Peyer's patch (tissue), 4 donors: Measurements from ENCODE around the gene DLGAP1. TPM values are rescaled to one million over a fixed set of nuclear protein-coding genes. Genes with fewer than 3 reads are reported as not detected.

Experiments used
- DNase-seq, 3 donors: peaks; one replicate each; pipeline ENCODE4 v3.0.0-alpha.2; 2017 to 2019
- H3K27ac ChIP-seq, 4 donors: fragments of 200-600 bp; sonication (generic); one replicate each; pipeline ENCODE4 v1.5.1; 2016 to 2019
- H3K27me3 ChIP-seq, 2 donors: fragments of 200-600 bp; sonication (generic); one replicate each; pipeline ENCODE4 v1.5.1; 2019
- H3K36me3 ChIP-seq, 3 donors: fragments of 200-600 bp; sonication (generic); one replicate each; pipeline ENCODE4 v1.5.1; 2016 to 2019
- H3K4me1 ChIP-seq, 4 donors: fragments of 200-600 bp; sonication (generic); one replicate each; pipeline ENCODE4 v1.5.1; 2016 to 2019
- H3K4me3 ChIP-seq, 4 donors: fragments of 200-600 bp; sonication (generic); 1 replicate in 3 of 4; 2 replicates in 1 of 4; pipeline ENCODE4 v1.5.1; 2016 to 2019; ENCODE audit warnings: mild to moderate bottlenecking in 1 of 4
- H3K9me3 ChIP-seq, 4 donors: fragments of 200-600 bp; sonication (generic); one replicate each; pipeline ENCODE4 v1.5.1; 2016 to 2019; ENCODE audit warnings: mild to moderate bottlenecking in 1 of 4
- POLR2A ChIP-seq, 2 donors: fragments of 450-650 bp; IDR thresholded peaks; one replicate each; pipeline ENCODE4 v1.5.1; 2017; ENCODE audit warnings: antibody characterized with exemption in 2 of 2, mild to moderate bottlenecking in 2 of 2, moderate library complexity in 2 of 2
- total RNA-seq, 4 donors: library from RNA; depleted of rRNA; stranded (reverse); fragments of >200 nt; gene quantifications; one replicate each; pipeline ENCODE4 v1.1.0, GENCODE V29; 2016
- TF ChIP-seq, protein P1 (sequence below), 6 experiments: fragments of 450-650 bp in 4 of 6; fragments of 200-600 bp in 2 of 6; sonication (generic) in 1 of 6; IDR thresholded peaks; one replicate each; pipeline ENCODE4 v1.5.1; 2017 to 2019; ENCODE audit warnings: antibody characterized with exemption in 6 of 6, mild to moderate bottlenecking in 3 of 6, moderate library complexity in 1 of 6

The DLGAP1 gene
- total RNA-seq, 4 donors from 2014 or later, result 0.53 to 4.1 (median 2.1) TPM

DNA sequence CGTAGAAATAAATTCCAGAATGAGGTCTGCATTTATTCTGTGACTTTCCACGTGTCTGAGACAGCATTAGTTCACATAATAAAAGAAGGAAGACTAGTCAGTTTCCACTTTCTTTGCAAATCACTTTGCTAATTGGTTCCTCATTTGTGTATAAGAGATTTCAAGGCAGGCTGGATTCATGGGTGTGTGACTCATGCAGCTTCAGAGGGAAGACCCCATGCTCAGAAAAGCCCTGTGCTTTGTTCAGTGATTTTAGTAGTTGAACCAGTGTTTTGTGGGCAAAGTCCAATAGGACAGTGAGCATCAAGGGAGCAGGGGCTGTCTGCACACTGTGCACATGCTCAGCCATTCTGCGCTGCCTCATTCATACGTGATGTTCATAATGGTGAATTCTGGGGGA lies 297.8 kb downstream of the DLGAP1 start:
- H3K9me3 ChIP-seq, result no peaks in the 10 kb centered on the region
- no peak overlapping the region for H3K27ac ChIP-seq
- H3K27me3 ChIP-seq, result no peaks in the 10 kb centered on the region
- H3K4me1 ChIP-seq, result no peaks in the 10 kb centered on the region
- DNase-seq, result no peak
- no peak overlapping the region for H3K4me3 ChIP-seq
- H3K36me3 ChIP-seq, result no peaks in the 10 kb centered on the region
- TF ChIP-seq, protein P1, sequence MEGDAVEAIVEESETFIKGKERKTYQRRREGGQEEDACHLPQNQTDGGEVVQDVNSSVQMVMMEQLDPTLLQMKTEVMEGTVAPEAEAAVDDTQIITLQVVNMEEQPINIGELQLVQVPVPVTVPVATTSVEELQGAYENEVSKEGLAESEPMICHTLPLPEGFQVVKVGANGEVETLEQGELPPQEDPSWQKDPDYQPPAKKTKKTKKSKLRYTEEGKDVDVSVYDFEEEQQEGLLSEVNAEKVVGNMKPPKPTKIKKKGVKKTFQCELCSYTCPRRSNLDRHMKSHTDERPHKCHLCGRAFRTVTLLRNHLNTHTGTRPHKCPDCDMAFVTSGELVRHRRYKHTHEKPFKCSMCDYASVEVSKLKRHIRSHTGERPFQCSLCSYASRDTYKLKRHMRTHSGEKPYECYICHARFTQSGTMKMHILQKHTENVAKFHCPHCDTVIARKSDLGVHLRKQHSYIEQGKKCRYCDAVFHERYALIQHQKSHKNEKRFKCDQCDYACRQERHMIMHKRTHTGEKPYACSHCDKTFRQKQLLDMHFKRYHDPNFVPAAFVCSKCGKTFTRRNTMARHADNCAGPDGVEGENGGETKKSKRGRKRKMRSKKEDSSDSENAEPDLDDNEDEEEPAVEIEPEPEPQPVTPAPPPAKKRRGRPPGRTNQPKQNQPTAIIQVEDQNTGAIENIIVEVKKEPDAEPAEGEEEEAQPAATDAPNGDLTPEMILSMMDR (IDR thresholded peaks at IDR 0.05), result no peak
- no peak for TF ChIP-seq POLR2A (IDR thresholded peaks at IDR 0.05)

DNA sequence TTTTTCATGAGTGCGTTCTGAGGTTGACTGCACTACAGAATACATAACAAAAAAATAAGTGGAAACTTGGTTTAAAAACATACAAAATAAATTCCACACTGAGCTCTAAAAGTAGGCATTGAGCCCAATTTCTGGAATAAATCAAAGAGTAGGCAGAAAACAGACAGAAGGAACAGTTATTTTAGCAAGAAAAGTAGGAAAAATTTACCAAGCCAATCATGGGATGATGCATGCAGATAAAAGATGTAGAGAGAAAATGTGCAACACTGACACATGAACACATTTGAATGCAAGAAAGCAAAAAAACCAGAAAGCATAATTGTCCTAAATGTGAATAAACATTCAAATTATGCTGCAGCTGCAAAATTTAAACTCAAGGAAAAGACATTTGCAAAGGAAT lies 308.3 kb downstream of the DLGAP1 start:
- no peak for DNase-seq
- Histone ChIP-seq H3K36me3 (no peaks in the 10 kb centered on the region), H3K9me3 (no peaks in the 10 kb centered on the region), H3K27ac (no peak overlapping the region), H3K4me3 (no peak overlapping the region), H3K4me1 (no peaks in the 10 kb centered on the region), H3K27me3 (no peaks in the 10 kb centered on the region)
- TF ChIP-seq, protein P1 (IDR thresholded peaks at IDR 0.05), result no peak
- no peak for TF ChIP-seq POLR2A (IDR thresholded peaks at IDR 0.05)

DNA sequence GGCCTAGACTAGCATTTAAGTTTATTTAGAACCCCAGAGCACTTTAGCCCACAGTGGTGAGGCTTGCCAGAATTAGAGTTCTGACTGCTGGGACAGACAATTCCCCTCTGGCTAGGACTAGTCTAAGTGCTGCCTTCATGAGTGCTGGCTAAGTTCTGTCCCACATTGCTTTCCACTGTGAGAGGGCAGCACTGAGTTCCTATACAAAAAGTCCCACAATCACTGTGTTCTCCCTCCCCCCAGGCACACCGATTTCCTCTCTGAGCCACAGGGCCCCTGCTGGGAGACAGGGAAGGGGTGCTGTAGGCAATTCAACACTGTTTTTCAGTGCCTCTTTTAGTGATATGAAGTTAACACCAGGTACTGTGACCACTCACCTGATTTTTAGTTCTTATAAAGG lies 310.9 kb downstream of the DLGAP1 start:
- Histone ChIP-seq H3K9me3 (no peaks in the 10 kb centered on the region), H3K36me3 (no peaks in the 10 kb centered on the region), H3K27ac (no peak overlapping the region), H3K4me3 (no peak overlapping the region), H3K4me1 (no peaks in the 10 kb centered on the region), H3K27me3 (no peaks in the 10 kb centered on the region)
- no peak for TF ChIP-seq POLR2A (IDR thresholded peaks at IDR 0.05)
- TF ChIP-seq, protein P1 (IDR thresholded peaks at IDR 0.05), result no peak
- DNase-seq, result no peak

GRCh38 chr18:4143585-4143984 lies 311.5 kb downstream of the DLGAP1 start:
- Histone ChIP-seq H3K27ac (no peak overlapping the region), H3K9me3 (no peaks in the 10 kb centered on the region), H3K27me3 (no peaks in the 10 kb centered on the region), H3K36me3 (no peaks in the 10 kb centered on the region), H3K4me3 (no peak overlapping the region), H3K4me1 (no peaks in the 10 kb centered on the region)
- DNase-seq, result no peak
- TF ChIP-seq, protein P1 (IDR thresholded peaks at IDR 0.05), result no peak
- no peak for TF ChIP-seq POLR2A (IDR thresholded peaks at IDR 0.05)

DNA sequence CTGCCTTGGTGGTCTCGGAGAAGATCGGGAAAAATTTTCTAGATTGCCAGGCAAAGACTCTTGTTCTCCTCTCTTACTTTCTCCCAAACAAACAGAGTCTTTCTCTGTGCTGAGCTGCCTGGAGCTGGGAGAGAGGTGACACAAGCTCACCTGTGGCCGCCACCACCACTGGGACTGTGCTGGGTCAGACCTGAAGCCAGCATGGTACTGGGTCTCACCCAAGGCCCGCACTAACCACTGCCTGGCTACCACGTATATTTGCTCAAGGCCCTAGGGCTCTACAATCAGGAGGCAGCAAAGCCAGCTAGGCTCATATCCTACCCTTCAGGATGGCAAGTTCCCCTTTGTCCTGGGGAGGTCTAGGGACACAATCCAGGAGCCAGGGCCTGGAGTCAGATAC lies 312.2 kb downstream of the DLGAP1 start:
- no peaks in the 10 kb centered on the region for H3K9me3 ChIP-seq
- H3K27me3 ChIP-seq, result no peaks in the 10 kb centered on the region
- no peak for TF ChIP-seq POLR2A (IDR thresholded peaks at IDR 0.05)
- TF ChIP-seq, protein P1 (IDR thresholded peaks at IDR 0.05), result no peak
- H3K36me3 ChIP-seq, result no peaks in the 10 kb centered on the region
- no peak overlapping the region for H3K4me3 ChIP-seq
- DNase-seq, result no peak
- H3K4me1 ChIP-seq, result no peaks in the 10 kb centered on the region
- no peak overlapping the region for H3K27ac ChIP-seq

DNA sequence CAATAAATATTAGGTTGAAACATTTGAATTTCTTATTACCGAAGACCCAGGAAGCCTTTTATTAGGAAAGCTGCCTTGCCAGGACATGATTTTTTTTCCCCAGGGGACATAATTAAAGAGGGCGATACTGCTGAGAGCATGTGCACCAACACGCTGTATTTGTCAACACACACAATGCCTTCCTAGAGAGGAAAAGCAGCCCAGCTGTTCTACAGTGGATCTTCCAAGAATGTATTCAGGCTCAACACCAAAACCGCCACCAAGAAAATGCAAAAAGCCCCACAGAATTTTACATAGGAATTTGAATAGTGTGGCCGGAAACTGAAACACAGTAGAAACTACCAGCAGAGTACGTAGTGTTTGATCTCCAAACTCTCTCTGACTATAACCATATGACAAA lies 320.4 kb downstream of the DLGAP1 start:
- DNase-seq, result no peak
- H3K27me3 ChIP-seq, result no peaks in the 10 kb centered on the region
- no peaks in the 10 kb centered on the region for H3K9me3 ChIP-seq
- TF ChIP-seq, protein P1 (IDR thresholded peaks at IDR 0.05), result no peak
- no peak for TF ChIP-seq POLR2A (IDR thresholded peaks at IDR 0.05)
- no peaks in the 10 kb centered on the region for H3K4me1 ChIP-seq
- no peak overlapping the region for H3K27ac ChIP-seq
- H3K36me3 ChIP-seq, result no peaks in the 10 kb centered on the region
- H3K4me3 ChIP-seq, result no peak overlapping the region
